Posterior cingulate gyrus (tissue), 11 donors: ENCODE measurements around the gene NIPAL3.

Experiments used
- DNase-seq, 10 donors: peaks; one replicate each; pipeline versions ENCODE4 v3.0.0 to v3.0.0-alpha.2; 2020 to 2021; ENCODE audit warnings: mixed read lengths in 3 of 10
- intact Hi-C: fragments of 100-400 bp; cut with DNase I; formaldehyde crosslinking; loops from one replicate; pipeline ENCODE4 v1.15.1; 2023

Gene NIPAL3

DNA sequence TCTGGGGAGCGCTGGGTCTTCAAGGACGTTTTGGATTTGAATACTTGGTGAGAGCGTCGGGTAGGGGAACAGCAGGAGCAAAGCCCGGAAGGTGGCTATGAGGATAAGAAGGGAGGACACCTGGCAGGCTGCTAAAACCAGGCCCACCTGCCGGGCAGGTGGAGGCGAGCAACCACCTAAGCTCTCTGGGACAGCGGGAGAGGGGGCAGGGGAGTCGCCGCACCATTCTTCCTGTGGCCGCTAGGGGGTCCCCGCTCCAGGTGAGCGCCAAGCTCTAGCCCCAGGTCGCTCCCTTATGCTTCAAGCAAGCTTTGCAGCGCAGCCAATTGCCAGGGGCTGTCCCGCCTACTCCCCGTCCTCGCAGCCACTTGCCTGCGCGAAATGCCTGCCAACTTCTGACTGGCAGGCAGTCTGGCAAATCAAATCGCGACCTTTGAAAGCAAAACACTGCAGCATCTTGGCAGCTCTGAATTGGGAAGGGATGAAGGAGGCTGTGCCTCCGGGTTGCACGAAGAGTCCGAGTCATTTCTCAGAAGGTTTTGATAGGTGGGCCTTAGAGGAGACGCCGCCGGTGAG lies at the start of gene NIPAL3:
Gene NIPAL3, plus strand, starts transcription at position 469 of the 576 bp plus-strand sequence. CDS start 3,746 bp downstream, outside the sequence.
- DNase-seq = peak; percentile 94 to 99 (median 97)
- intact Hi-C loops = loop anchor here (5.0 to 10.0 kb wide), 2 partner anchors 89 to 227 kb away; partner anchors contain the start of genes RCAN3 and SRRM1

DNA sequence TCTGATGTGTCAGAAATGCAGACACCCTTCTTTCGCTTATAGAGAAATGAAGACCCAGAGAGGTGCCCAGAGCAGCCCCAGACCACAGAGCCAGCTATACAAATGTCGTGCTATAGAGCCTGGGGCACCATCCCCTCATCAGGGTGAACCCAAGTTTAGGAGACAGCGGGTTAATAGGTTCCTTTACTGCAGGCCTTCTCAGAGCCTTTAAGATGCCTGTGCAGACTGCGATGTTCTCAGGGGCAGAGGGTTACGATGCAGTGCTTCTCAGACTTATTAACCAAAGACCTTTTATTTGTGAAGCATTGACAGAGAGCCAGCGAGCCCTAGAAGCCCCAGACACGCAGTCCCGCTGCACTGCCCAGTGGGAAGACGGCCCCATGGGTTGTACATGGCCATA lies 48.9 kb upstream of the NIPAL3 start:
- DNase-seq = no peak
- intact Hi-C loops = no loop called here

DNA sequence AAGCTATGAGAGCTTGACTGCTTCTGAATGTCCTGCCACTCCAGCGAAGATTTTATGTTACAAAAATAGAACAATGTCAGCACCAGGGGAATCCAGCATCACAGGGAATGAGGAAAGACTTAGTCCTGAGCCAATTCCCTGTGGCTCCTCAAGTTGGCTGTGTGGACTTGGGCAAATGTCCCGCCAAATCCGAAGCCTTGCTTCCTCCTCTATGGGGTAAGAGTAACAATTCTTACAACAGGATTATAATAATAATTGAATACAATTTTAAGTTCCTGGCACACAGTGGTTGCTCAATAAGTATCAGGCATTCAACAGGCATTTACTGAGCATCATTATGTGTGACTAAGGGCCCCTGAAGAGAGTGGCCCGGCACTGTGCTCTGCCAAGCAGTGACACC lies 46.4 kb upstream of the NIPAL3 start:
- peak in 2 of 10 donors; percentile 8 to 25 for DNase-seq

GRCh38 chr1:24369801-24370200 lies 45.8 kb upstream of the NIPAL3 start:
- DNase-seq = no peak
- intact Hi-C loops = no loop called here

More for the DNA sequence above, 46.4 kb upstream of the NIPAL3 start:
- intact Hi-C loops = no loop called here

GRCh38 chr1:24373044-24373443 lies 42.6 kb upstream of the NIPAL3 start:
- DNase-seq = no peak
- intact Hi-C loops = no loop called here

DNA sequence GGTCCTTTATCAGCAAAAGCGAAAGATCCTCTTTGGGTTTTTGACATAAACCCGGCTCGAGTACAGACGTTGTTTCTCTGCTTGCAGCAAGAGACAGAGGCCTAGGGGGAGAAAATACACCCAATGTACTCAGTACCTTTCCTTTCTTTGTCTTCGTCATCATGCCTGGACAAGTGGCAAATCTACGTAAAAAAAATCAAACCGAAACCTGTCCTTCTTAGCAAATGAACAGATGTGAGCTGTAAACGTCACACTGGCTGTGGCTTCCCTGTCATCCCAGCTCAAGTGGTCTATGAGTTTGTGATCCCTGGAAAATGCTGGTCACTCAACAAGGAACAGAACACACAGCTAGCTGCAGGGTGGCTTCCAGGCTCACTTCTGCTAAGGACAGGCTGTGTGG lies 41.9 kb upstream of the NIPAL3 start:
- intact Hi-C loops = no loop called here
- no peak for DNase-seq

DNA sequence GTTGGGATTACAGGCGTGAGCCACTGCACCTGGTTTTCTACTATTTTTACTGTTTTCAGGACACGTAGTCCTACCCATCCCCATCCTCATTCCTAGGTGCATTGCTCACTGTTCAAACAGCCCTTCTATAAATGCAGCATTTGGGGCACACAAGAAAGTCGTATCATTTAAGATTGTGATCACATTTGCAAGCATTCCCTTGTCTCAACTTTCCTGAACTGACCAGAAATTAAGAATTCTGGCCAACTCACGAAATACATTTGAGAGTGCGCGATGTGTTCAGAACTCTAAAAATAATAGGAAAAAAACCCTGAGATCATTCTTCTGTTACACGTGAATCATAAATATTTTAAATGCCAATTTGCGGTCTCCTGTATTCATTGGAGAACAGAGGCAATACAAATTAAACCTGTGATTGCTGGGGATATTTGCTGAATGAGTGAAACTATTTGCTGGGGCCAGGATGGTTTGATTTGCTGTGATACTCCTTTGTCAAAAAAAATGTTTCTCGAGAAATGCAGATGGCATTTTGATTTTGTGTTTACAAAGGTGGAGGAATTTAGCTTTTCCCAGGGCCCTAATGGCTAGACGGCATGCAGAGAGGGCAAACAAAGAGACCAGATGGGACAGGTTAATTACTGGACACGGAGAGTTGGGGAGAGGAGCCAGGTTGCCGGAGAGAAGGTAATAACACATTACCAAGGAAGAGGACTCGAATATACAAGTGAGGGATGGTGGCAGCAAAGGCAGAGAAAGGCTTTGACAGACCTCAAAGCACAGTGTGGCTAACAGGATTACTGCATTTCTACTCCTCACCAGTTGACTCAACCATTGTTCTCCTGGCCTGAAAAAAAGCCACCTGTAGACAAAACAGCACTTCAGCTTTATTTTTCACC lies 40.5 kb upstream of the NIPAL3 start:
- intact Hi-C loops = no loop called here
- no peak for DNase-seq

DNA sequence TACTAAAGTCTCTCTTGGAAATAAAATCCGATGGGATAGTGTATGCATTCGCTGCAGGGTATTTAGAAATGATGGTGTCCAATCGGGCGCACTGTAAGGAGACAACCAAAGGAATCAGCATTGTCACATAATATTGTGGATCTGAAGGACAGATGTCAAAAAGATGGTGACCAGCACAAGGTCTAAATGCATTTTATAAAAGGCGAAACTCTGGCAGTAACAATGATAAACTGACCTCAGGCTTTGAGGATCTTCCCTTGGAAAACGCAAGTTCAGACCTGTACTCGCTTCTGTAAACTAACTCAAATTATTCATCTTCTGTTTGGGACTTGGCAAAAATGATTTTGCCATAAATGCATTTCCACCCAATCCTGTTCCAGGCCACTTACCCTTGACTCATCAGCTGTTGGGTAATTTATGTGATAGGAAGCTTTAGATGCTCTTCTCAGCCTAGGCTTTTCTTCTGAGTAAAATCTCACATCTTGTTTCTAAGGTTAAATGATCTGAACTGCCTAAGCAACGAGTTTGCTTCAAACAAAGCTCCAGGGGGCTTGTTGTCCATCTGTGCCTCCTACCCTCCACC lies 35.8 kb upstream of the NIPAL3 start:
- intact Hi-C loops = no loop called here
- DNase-seq = no peak

DNA sequence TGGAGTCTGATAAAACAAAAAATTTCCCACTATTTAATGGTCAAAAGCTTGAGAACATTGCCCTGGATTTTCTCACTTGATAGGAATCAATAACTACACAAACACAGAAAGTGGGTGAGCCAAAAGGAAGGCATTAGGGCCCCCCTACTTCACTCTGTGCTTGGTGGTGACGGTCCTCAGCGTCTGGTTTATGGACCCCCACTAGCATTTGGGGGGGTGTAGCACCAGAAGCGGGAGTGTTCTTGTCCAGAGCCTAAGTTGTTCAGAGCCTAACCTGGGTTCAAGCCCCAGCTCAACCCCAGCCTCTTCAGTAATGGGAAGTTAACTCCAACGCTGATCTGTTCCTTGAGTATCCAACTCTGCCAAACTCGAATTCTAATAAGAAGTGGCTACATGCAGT lies 35.1 kb upstream of the NIPAL3 start:
- no peak for DNase-seq
- intact Hi-C loops = no loop called here

DNA sequence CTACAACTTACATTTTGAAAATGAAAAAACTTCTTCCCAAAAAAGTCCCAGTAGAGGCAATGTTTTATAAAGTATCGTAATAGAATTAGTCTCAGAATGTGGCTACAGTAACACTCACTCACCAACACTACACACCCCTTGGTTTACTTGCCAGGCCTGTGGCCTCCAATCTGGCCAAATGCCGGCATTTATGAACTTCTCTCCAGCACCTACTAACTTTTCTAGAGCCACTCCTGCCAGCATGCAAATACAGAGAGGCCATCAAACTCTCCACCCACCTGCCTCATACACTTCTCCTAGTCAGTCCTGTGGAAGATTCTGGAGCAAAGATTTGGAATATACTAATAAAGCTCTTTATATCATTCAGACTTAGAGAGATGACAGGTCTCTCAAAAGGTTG lies 34.3 kb upstream of the NIPAL3 start:
- intact Hi-C loops = no loop called here
- no peak for DNase-seq

GRCh38 chr1:24382165-24382577 lies 33.4 kb upstream of the NIPAL3 start:
- no peak for DNase-seq
- intact Hi-C loops = no loop called here

DNA sequence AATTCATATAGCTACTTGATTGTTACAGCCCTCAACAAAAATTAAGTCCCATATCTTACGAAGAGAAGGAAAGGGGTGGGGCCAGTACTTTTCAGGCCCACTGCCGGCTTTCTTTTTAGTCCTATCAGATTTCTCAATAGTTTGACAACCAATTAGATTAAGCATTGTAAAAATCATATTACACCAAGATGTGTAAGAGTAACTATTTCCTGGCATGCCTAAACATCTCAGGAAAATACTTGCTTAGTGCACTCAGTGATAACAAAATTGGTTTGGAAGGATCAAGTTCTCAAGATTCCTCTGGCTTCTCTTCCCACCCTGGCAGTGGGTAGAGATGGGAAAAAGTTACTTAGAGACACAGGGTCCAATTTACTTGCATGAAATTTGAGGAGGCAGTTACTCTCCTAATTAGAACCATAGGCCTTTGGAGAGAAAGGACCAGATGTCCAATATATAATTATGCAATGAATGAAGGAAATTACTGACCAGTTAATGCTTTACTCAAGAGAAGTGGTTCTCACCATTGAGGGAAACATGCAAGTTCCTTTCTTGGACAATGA lies 32.1 kb upstream of the NIPAL3 start:
- intact Hi-C loops = no loop called here
- no peak for DNase-seq

- no peak for DNase-seq
- intact Hi-C loops = no loop called here
Observed at GRCh38 chr1:24384251-24385090, 31.1 kb upstream of the NIPAL3 start.

GRCh38 chr1:24385160-24385940 lies 30.3 kb upstream of the NIPAL3 start:
- intact Hi-C loops = no loop called here
- DNase-seq = no peak

DNA sequence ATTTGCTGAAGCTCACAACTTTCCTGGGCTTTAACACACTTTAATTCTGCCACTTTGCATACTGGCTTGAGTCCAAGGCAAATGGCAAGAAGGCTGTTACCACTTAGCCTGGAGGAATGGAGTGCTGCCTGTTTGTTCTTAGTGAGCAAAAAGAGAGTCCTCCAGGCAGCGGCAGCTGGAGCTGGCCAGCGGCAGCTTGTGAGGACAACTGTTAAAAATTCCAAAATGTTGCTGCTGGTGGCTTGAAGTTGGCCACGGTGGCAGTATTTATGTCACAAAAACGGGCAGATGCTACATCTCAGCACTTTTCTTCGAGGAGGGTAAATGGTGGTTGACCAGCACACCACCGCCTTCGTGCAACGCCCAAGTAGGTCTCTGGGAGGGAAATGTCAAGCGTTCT lies 29.4 kb upstream of the NIPAL3 start:
- intact Hi-C loops = no loop called here
- DNase-seq = no peak

GRCh38 chr1:24386931-24387330 lies 28.7 kb upstream of the NIPAL3 start:
- intact Hi-C loops = no loop called here
- DNase-seq = no peak

DNA sequence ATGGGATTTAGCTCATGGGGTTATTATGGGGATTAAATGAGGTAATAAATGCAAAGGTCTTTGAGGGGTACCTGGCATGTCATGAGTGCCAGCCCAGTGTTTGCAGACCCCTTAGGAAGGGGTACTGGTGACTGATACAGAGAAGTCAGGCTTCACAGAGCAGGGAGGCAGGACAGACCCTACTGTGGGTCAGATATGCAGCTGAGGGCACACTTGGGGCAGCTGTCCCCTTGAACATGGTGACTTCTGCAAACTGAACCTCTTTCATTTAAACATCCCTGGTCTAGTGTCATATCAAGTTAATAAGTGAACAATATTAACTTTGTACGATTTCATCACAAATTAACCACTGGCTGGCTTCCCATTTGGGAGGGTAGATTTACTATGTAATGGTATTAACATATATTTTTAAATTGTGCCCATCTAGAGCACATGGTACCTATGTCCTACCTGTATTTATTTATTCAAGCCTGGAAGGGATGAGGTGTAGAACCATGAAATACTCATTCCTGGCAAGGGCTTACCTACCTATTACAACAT lies 27.9 kb upstream of the NIPAL3 start:
- no peak for DNase-seq
- intact Hi-C loops = no loop called here

- intact Hi-C loops = no loop called here
- DNase-seq = no peak
Observed at GRCh38 chr1:24388331-24388885, 27.2 kb upstream of the NIPAL3 start.

GRCh38 chr1:24389231-24389678 lies 26.3 kb upstream of the NIPAL3 start:
- DNase-seq = no peak
- intact Hi-C loops = no loop called here
